Measurements from ENCODE around the gene STARD7. TPM values are rescaled to one million over a fixed set of nuclear protein-coding genes. Genes with fewer than 3 reads are reported as not detected.
"Not testable (repeated sequence)": the region's sequence is repeated elsewhere in the genome, so short reads cannot be mapped to it uniquely, and the experiment has no call there.

STARD7 gene, protein sequence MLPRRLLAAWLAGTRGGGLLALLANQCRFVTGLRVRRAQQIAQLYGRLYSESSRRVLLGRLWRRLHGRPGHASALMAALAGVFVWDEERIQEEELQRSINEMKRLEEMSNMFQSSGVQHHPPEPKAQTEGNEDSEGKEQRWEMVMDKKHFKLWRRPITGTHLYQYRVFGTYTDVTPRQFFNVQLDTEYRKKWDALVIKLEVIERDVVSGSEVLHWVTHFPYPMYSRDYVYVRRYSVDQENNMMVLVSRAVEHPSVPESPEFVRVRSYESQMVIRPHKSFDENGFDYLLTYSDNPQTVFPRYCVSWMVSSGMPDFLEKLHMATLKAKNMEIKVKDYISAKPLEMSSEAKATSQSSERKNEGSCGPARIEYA
- 100 to 1,000 TPM; 241 to 248 TPM for total RNA-seq

DNA sequence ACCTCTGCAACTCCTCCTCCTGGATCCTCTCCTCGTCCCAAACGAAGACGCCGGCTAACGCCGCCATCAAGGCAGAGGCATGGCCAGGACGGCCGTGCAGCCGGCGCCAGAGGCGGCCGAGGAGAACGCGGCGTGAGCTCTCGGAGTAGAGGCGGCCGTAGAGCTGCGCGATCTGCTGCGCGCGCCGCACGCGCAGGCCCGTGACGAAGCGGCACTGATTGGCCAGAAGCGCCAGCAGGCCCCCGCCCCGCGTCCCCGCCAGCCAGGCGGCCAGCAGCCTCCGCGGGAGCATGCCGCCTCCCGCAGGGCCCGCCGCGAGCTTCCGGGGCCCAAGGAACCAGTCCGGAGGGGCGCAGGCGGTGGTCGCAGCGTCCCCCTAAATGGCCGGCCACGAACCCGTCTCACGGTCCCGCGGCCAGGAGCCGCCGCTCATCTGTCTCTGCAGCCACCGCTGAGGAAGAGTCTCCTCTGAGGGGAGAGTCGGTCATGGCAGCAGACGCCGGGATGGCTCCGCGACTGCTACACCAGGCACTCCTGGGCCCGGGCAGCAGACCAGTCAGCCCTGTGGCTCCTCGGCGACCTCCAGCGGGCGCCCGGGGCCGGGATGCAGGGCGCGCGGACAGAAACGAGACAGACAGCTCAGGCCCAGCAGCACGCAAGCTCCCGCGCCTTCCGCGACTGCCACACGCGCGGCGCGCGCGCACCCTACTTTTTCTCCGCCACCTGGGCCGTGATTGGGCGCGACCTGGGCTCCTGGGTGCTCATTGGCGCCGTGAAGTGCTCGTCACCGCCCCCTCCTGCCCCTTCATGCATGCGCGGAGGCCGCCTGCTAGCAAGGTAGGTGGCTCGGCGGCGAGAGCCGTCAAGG lies at the start of gene STARD7:
STARD7 (minus strand) TSS at position 685 of the 868 bp plus-strand sequence; CDS start at position 292, 393 bp downstream.
- ChIA-PET POLR2A (interaction anchor here (0.5 to 2.0 kb wide), 21 partner anchors 8 to 1437 kb away, joined by 3 to 17 read pairs (median 4); partner anchors contain the start of genes COX5B and SNRNP200), CTCF (interaction anchor here (0.6 to 2.7 kb wide), 9 partner anchors 33 to 205 kb away, joined by 3 to 11 read pairs (median 4); partner anchors contain the start of gene ADRA2B)

DNA sequence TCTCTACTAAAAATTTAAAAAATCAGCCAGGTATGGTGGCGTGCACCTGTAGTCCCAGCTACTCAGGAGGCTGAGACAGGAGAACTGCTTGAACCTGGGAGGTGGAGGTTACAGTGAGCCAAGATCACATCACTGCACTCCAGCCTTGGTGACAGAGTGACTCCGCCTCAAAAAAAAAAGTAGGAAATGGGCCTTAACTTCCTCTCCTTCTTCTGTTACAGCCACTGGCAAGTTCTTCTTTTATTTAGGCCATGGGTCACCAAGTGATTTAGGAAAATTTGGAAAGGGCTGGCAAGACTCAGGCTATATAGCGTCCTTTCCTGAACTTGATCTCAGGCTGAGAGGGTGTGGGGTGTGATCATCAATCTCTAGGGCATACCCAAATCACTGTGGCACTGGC lies 49.1 kb upstream of the STARD7 start:
- CTCF ChIA-PET, POLR2A ChIA-PET: not testable (repeated sequence)

DNA sequence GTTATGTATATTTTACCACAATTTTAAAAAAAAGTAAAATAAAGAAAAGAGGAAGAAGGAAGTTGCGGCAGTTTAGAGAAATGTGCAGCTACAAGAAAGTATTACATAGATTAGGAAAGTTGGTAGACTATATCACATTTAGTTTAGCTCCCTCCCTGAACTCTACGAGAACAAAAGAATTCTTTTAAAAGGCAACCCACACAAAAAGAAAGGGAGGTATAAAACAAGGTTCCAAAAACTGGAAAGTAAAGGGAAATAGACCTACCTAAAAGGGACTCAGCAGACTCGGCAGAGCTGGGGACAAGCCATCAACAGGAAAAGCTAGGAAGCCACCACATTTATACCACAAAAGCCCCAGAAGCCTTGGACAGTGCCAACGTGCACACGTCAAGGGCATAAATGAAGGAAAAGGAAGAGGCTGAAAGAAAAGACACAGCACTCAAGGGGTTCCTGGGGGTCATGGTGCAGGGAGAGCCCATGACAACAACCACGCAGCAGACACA lies 48.0 kb upstream of the STARD7 start:
- ChIA-PET CTCF (interaction anchor here (0.7 kb wide), 2 partner anchors 18 to 167 kb away, joined by 3 read pairs; no protein-coding TSS in a partner anchor), POLR2A (no interaction called here)

DNA sequence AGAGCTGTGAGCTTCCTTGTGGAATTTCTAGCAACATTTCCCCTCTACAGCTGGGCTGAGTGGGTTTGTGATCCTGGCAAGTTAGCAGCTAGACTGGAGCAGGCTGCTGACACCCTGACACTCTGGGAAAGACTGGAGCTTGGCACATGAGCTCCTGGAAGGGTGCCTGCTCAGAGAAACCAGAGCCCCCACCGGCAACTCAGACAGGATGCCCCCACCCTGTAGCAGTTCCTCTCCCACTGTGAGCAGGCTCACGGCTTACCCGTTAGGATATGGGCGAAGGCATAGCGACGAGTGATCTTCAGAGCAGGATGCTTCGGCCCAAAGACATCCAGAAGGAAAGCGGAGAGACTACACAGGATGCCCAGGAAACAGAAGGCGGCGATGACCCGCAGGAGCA lies 45.9 kb upstream of the STARD7 start:
- CTCF ChIA-PET, result interaction anchor here (0.9 kb wide), 1 partner anchor 80 kb away, joined by 3 read pairs; no protein-coding TSS in a partner anchor

DNA sequence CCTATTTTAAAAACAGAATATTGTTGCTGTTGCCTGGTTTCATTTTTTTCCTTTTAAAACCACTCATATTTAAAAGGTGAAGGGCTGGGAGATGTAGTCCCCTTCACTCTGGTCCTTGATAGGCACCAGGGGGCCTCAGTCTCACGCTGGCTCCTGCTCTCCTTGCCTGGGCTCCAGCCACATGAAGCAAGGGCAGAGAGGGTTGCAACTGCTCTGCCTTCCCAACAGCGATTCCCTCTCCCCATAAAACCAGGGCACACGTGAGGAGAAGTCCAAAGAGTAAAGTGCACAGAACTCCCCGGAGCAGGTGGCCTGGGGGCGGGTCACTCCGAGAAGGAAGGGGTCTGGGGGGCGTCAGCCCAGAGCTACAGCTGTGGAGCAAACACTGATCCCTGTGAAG lies 44.4 kb upstream of the STARD7 start:
- CTCF ChIA-PET, result no interaction called here
- POLR2A ChIA-PET, result no interaction called here

More for the DNA sequence above, 45.9 kb upstream of the STARD7 start:
- POLR2A ChIA-PET, result no interaction called here

DNA sequence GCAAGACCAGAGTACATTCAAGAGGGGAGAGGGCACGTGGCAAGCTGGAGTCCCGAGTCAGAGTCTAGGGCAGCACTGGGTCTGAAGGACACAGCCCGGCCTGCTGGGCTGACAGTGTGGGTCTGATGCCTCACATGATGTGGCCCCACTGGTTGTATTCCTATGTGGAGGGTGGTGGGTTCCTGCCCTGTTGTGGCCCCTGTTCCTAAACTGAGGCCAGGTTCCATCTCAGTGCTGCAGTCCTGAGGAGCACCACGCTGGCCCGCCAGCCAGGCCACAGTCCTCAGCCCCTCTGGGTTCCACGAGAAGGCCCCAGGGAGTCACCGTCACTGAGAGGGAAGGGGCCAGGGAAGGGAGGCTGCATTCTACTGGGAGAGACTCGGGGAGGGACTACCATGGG lies 43.9 kb upstream of the STARD7 start:
- POLR2A ChIA-PET, result no interaction called here
- CTCF ChIA-PET, result no interaction called here

DNA sequence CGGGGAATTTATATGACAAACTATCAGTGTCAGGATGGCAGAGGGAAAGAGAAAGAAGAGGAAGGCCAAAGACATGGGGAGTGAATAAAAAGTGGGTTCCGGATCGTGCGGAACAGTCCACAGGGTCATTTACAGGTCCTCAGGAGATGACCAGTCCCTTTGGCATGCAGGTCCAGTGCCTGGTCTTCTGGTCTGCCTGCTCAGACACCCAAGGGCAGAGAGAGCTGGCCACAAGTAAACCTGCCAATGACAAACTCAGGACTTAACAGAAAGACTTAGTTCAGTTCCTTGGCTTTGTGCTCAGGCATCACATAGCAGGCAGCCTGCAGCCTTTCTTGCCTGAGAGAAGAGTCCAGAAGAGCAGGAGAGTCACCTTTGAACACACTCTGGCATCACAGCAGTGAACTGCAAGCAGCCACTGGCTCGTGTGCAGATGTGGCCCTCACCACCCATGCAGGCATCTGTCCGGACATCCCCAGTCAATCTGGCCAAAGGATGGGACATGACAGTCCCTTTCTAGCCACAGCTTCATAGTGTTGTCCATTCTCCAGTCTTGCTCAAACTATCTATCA lies 43.2 kb upstream of the STARD7 start:
- CTCF ChIA-PET, result no interaction called here

DNA sequence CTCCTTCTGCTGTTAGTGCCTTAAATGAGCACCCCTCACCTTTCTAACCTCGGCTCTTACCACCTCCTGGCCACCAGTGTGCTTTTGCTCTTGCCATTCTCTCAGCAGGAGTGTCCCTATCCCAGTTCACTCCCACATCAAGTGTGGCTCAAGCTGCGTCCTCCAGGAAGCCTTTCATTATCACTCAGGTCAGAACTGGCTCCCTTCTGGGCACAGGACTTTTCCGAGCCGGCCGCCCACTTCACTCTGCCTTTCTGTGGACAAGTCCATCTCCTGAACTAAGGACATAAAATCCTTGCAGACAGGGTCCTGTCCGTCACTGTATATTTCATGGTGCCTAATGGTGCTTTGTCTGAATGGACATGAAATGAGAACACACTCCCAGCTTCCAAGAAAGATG lies 41.6 kb upstream of the STARD7 start:
- ChIA-PET CTCF (interaction anchor here (0.7 kb wide), 1 partner anchor 76 kb away, joined by 3 read pairs; no protein-coding TSS in a partner anchor), POLR2A (no interaction called here)

More for the DNA sequence above, 43.2 kb upstream of the STARD7 start:
- POLR2A ChIA-PET, result no interaction called here

DNA sequence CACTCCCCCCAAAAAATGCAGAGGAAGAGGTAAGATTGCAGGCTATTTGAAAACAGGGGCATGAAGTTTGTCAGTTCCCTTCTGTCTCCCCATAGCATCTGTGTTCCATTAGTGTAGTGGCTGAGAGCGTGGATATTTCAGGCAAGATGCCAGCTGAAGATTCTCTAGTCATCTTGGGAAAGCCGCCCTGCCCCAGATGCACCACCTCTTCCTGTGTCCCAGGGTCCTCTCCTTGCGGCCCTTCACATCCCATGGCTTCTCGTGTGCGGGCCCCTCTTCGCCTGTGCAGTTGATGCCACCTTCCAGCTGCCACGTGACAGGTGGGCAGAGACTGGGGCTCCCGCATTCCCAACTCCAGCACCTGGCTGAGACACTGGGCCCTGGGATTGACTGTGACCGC lies 41.0 kb upstream of the STARD7 start:
- CTCF ChIA-PET, result interaction anchor here (0.7 kb wide), 1 partner anchor 14 kb away, joined by 3 read pairs; no protein-coding TSS in a partner anchor

DNA sequence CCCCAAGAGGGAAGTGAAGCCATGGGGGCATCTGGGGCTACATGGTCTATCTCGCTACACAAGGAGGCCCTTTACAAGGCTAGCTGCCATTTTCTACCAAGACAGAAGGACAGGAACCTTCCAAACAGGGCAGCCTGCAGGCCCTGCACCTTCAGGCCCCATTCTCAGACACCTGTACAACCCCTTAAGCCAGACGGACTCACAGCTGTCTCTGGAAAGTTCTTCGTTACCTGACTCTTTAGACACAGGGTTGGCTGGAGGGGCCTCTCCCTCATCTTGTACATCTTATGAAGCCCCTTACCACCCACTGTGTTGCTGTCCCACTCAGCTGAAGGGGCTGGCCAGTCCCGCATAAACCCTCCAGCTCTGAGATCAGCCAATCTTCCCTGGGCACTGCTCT lies 40.0 kb upstream of the STARD7 start:
- POLR2A ChIA-PET, result no interaction called here
- CTCF ChIA-PET, result no interaction called here

More for the DNA sequence above, 41.0 kb upstream of the STARD7 start:
- POLR2A ChIA-PET, result no interaction called here

DNA sequence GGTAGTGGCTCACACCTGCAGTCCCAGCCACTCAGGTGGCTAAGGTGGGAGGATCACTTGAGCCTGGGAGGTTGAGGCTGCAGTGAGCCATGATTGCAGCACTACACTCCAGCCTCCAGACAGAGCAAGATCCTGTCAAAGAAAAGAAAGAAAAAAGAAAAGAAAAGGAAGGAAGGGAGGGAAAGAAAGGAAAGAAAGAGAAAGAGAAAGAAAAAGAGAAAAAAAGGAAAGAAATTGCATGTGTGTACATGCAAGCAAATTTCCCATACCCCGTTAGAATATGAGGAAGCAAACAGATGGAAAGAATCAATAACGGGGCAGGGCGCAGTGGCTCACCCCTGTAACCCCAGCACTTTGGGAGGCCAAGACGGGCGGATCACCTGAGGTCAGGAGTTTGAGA lies 39.3 kb upstream of the STARD7 start:
- CTCF ChIA-PET, result no interaction called here
- POLR2A ChIA-PET, result no interaction called here

DNA sequence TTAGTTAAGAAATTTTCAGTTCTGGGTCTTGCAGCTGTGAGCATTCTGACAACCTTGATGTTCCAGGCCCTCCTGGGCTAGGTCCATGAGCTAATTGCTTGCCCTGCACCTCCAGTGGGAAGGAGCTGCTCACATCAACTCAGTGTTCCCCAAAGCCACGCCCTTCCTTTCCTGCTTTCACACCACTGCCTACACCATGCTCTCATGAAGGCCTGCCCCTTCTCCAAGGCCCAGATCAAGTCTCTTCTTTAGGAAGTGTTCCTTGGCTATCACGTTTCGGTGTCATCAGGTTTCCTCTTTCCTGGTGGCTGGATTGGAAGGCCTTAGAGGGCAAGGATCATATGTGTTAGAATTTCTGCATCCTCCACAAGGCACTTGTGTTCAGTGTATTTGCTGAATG lies 38.4 kb upstream of the STARD7 start:
- ChIA-PET CTCF (no interaction called here), POLR2A (interaction anchor here (0.6 kb wide), 1 partner anchor 9 kb away, joined by 3 read pairs; no protein-coding TSS in a partner anchor)

DNA sequence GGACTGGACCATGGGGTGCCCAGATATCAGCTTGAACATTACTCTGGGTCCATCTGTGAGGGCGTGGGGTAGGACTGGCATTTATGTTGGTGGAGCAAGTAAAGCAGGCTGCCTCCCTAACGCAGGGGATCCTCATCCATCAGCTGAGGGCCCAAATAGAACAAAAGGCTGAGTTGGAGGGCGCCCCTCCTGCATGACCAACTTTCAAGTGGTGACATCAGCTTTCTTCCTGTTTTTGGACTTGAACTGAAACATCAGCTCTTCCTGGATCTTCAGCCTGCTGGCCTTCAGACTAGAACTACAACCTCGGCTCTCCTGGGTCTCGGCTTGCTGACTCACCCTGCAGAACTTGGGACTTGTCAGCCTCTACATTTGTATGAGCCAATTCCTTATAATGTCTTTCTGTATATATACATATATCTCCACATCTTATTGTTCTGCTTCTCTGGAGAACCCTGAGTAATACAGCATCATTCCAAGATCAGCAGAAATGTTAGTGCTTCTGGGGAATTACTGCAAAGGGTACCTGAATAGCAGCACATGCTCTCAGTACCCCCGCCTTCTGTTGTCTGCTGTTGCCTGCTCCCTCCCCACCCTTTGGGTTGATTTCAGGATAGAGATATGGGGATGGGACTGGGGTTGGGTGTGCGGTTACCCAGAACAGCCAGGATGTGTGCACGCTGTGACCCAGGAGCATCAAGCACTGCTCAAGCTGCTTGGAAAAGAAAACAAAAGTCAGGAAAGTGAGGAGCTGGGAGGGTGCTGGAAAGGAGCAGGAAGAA lies 37.2 kb upstream of the STARD7 start:
- POLR2A ChIA-PET, result no interaction called here
- CTCF ChIA-PET, result no interaction called here

DNA sequence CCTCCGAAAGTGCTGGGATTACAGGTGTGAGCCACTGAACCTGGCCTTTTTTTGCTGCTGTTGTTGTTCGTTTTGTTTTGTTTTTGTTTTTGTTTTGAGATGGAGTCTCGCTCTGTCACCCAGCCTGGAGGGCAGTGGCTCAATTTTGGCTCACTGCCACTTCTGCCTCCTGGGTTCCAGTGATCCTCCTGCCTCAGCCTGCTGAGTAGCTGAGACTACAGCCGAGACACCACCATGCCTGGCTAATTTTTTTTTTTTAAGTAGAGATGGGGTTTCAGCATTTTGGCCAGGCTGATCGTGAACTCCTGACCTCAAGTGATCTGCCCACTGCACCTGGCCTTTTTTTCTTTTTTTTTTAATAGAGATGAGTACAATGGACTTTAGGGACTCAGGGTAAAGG lies 35.2 kb upstream of the STARD7 start:
- CTCF ChIA-PET, result no interaction called here
- POLR2A ChIA-PET, result interaction anchor here (0.7 kb wide), 1 partner anchor 78 kb away, joined by 3 read pairs; no protein-coding TSS in a partner anchor

DNA sequence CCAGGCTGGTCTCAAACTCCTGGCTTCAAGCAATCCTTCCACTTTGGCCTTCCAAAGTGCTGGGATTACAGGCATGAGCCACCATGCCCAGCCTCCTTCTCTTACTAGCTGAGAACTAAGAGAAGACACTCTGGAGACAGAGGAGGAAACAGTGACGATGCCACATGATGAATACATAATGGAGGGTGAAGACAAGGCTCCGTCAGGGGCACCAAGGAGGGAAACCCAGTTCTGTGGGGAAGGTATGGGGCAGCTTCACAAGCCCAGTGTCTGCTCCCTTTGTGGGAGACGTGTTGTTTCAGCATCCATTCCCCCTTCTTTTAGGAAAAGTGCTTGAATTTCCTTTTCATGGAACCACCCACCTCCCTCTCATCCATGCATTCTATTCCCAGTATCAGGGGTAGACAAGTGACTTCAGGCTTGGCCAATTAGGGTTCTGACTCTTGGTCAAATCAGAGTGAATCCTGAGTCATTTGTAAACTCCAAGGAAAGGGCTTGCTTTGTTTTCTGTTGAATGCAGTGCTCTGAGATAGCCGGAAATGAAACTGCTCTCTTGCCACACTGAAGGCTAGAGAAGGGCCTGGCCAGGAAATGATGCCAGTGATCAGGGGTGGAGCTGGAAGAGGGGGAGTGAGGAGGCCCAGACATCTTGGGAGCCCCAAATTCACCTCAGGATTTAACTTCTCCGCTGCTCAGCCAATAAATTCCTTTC lies 33.4 kb upstream of the STARD7 start:
- POLR2A ChIA-PET, result interaction anchor here (0.5 kb wide), 1 partner anchor 285 kb away, joined by 3 read pairs; no protein-coding TSS in a partner anchor
- CTCF ChIA-PET, result interaction anchor here (0.6 to 3.1 kb wide), 5 partner anchors 18 to 312 kb away, joined by 3 to 11 read pairs (median 4); partner anchors contain the start of gene STARD7

DNA sequence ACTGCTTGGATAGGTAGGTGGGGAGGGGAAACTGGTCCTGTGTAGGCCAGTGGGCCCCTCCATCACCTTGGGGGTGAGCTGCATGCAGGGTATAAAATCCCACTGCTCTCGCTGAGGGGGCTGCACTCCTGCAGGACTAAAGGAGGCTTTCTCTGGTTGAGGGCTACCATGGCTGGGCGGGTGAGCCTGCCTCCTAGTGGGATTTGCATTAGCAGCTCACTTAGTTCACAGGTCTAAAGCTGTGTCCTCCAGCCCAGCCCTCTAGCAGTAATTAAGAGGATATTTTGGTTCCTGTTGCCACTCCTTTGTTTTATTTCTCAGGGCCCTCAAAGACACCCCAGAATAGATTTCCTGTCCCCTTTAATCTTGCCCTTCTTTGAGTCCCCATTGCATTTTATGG lies 32.6 kb upstream of the STARD7 start:
- ChIA-PET POLR2A (no interaction called here), CTCF (interaction anchor here (0.6 to 3.1 kb wide), 4 partner anchors 19 to 313 kb away, joined by 3 to 11 read pairs (median 4); partner anchors contain the start of gene STARD7)

DNA sequence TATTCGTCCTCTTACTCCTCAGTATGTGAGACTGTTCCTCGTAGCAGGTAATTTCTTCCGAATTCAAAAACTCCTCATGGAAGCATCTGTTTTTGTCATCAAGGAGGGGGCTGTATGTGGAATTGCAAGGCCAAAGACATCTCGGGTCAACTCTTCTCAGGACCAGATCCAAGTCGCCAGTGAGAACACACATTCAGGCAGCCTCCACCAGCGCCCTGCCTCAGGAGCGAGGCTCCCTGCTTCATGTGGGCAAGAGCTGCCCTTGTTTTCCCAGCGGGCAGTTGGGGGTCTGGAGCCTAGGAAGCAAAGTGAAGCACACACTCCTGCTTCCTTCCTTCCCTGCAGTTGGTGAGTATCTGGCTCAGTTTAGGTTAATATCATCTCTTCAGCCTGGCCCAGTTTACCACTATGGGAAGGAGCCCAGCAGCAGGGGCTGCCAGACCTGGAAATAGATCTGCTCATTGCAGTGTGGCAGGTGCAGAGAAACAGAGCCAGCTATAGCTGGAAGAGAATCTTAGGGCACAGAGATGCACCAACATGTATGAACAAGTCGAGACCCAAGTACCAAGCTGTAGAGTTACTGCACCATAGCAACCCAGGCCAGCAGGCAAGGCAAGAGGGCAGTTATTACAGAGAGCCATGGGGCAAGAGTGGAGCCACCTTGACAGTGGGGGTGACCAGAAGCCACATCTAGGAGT lies 31.9 kb upstream of the STARD7 start:
- ChIA-PET CTCF (interaction anchor here (1.9 to 3.1 kb wide), 2 partner anchors 20 to 32 kb away, joined by 4 to 11 read pairs; partner anchors contain the start of gene STARD7), POLR2A (no interaction called here)
